Astrocyte of the spinal cord (primary cell): ENCODE measurements around the gene HSP90AA1.
A peak's percentile ranks its signal among the peaks of the same experiment; 100 is the strongest.
"Not testable (repeated sequence)": the region's sequence is repeated elsewhere in the genome, so short reads cannot be mapped to it uniquely, and the experiment has no call there.

Experiments
- DNase-seq: peaks from one replicate; pipeline ENCODE4 v3.0.0; 2011; ENCODE audit warnings: low read depth, low spot score
- H3K4me3 ChIP-seq: 2 replicates; pipeline ENCODE4 v1.5.1; 2011; ENCODE audit warnings: low read depth, mild to moderate bottlenecking, low read length, moderate library complexity
- in situ Hi-C: cut with HindIII; loops from 2 replicates; pipeline ENCODE4 v1.10.0; 2017; ENCODE audit warnings: low sequenced_read_pairs
- TF ChIP-seq, protein P1 (sequence below): IDR thresholded peaks from 2 replicates; pipeline ENCODE4 v1.5.1; 2012; ENCODE audit warnings: low read depth, mild to moderate bottlenecking, low read length, inconsistent platforms

Gene HSP90AA1

DNA sequence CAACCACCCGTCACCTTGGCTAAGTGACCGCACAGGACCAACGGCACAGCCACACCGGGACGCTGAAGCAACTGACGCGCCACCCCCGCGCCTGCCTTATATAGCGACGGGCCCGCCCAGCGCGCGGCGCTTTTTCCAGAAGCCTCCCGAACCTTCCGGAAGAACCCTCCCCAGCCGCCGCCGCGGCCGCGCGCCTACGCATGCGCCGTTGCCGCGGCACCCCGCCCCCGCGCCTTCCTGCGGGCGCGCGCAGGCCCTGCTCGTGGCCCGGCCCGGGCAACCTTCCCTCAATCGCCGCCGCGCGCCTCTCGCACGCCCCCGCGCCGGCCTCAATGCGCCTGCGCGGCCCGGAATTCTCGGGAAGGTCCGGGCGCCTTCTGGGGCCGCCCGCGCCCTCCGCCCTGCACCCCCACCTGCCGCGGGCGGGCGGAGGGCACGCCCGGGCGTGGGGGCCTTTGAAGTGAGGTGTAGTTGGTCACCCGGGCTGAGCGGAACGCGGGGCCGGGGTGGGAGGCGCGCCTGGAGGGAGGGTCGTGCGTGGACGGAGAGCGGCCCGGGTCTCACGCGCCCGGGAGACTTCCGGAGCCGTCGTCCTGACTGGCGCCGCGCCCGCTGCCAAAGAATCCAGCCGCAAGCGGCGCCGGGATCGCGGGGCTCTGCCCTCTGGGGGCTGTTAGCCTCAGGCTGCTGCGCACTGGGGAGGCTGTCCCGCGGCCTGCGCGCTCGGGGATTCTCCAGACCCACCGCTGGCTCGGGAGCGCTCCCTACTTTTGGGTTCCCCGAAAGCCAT is at the start of gene HSP90AA1:
HSP90AA1 (minus strand) TSS at position 73 of the 790 bp plus-strand sequence. CDS start 666 bp downstream, outside the sequence.
- H3K4me3 ChIP-seq = peak within 1 kb of the TSS; percentile 80
- in situ Hi-C loops = no loop called here
- TF ChIP-seq, protein P1, sequence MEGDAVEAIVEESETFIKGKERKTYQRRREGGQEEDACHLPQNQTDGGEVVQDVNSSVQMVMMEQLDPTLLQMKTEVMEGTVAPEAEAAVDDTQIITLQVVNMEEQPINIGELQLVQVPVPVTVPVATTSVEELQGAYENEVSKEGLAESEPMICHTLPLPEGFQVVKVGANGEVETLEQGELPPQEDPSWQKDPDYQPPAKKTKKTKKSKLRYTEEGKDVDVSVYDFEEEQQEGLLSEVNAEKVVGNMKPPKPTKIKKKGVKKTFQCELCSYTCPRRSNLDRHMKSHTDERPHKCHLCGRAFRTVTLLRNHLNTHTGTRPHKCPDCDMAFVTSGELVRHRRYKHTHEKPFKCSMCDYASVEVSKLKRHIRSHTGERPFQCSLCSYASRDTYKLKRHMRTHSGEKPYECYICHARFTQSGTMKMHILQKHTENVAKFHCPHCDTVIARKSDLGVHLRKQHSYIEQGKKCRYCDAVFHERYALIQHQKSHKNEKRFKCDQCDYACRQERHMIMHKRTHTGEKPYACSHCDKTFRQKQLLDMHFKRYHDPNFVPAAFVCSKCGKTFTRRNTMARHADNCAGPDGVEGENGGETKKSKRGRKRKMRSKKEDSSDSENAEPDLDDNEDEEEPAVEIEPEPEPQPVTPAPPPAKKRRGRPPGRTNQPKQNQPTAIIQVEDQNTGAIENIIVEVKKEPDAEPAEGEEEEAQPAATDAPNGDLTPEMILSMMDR = peak; percentile 19
- peak; percentile 92 for DNase-seq

DNA sequence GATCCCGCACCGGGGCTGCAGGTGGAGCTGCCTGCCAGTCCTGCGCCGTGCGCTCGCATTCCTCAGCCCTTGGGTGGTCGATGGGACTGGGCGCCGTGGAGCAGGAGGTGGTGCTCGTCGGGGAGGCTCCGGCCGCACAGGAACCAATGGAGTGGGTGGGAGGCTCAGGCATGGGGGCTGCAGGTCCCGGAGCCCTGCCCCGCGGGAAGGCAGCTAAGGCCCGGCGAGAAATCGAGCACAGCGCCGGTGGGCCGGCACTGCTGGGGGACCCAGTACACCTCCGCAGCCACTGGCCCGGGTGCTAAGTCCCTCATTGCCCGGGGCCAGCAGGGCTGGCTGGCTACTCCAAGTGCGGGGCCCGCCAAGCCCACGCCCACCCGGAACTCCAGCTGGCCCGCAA is 48.6 kb upstream of the HSP90AA1 start:
- in situ Hi-C loops, DNase-seq, H3K4me3 ChIP-seq: not testable (repeated sequence)

DNA sequence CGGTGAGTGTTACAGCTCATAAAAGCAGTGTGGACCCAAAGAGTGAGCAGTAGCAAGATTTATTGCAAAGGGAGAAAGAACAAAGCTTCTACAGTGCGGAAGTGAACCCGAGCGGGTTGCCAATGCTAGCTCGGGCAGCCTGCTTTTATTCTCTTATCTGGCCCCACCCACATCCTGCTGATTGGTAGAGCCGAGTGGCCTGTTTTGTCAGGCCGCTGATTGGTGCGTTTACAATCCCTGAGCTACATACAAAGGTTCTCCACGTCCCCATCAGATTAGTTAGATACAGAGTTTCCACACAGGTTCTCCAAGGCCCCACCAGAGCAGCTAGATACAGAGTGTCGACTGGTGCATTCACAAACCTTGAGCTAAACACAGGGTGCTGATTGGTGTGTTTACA is 47.9 kb upstream of the HSP90AA1 start:
- DNase-seq, in situ Hi-C loops, H3K4me3 ChIP-seq: not testable (repeated sequence)

DNA sequence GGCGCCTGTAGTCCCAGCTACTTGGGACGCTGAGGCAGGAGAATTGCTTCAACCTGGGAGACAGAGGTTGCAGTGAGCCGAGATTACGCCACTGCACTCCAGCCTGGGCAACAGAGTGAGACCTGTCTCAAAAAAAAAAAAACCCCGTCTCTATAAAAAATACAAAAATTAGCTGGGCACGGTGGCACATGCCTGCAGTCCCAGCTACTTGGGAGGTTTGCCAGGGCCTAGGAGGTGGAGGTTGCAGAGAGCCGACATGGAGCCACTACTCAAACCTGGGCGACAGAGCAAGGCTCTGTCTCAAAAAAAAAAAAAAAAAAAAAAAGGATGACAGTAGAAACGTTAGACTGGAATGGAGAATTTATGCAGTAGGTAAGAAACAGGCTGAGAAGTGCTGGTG is 47.2 kb upstream of the HSP90AA1 start:
- DNase-seq, in situ Hi-C loops, H3K4me3 ChIP-seq: not testable (repeated sequence)

DNA sequence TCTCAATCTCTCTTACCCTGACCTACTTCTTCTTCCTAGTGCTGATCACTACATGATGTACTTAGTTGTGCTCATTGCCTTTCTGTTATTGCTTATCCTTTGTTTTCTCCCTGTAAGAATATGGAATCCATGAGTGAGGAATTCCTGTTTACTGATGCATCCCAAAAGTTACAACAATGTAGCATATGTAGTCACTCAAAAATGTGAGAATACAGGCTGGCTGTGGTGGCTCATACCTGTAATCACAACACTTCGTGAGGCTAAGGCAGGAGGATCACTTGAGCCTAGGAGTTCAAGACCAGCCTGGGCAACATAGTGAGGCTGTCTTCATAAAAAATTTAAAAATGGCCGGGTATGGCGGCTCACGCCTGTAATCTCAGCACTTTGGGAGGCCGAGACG is 44.9 kb upstream of the HSP90AA1 start:
- TF ChIP-seq, protein P1 = no peak
- no peak overlapping the region for H3K4me3 ChIP-seq
- no peak for DNase-seq
- in situ Hi-C loops = no loop called here

DNA sequence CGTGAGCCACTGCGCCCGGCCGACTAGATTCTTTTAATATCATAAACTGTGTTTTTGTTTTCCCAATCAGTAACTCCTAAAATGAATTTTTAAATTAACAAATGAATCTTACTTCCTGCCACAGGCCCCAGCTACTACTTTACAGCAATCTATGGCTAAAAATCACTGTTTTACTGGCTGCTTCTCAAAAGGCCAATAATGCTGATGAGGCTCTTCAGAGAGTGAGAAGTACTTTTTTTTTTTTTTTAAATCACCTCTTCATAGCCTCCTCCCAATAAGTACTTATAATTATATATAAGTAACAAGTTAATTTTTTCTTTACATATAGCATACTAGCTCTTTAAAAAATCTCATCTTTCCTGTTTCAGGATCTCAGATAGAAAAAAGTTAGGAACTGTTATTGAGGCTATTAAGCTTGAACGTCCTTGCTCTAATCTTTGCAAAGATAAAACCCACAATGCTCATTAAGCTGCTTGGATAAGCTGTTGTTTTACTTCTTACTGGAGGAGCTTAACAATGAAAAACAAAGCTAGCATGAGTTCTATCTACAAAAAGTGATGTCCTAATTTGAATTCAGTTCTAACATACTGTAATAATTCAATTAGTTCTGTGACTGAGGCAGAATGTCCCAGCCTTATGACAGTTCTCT is 40.1 kb upstream of the HSP90AA1 start:
- TF ChIP-seq, protein P1 = no peak
- in situ Hi-C loops = no loop called here
- no peak overlapping the region for H3K4me3 ChIP-seq
- DNase-seq = no peak

DNA sequence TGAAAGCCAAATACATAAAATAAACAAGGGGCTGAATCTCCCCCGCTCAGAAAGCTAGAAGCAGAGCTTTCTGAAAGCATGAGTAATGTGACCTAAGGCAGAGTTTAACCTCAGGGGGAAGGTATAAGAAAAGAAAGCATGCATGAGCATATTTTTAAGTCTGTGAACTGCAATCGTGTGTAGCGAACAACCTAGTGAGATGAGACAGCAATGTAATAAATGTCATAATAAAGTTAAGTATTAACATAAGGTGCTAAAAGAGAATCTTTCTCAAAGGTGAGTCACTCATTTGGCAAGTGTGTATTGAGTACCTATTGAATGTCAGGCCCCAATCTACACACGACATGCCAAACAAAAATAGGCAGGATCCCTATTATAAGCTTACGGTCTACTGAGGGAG is 38.7 kb upstream of the HSP90AA1 start:
- TF ChIP-seq, protein P1 = no peak
- in situ Hi-C loops = no loop called here
- no peak overlapping the region for H3K4me3 ChIP-seq
- DNase-seq = no peak

DNA sequence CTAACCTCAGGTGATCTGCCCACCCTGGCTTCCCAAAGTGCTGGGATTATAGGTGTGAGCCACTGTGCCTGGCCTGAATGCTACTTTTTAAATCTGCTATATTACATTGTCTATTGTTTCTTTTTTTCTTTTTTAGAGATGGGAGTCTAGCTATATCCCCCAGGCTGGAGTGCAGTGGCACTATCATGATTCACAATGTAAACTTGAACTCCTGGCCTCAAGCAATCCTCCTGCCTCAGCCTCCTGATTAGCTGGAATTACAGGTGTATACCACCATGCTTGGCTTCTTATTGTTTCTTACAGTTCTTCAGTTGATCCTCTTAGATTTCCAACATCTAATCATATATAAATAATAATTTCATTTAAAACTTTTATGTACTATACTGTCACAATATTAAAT is 37.6 kb upstream of the HSP90AA1 start:
- no peak for DNase-seq
- in situ Hi-C loops = no loop called here
- TF ChIP-seq, protein P1 = no peak
- H3K4me3 ChIP-seq = no peak overlapping the region
